ENCODE results near the gene NAPA. TPM values are rescaled to one million over a fixed set of nuclear protein-coding genes. Genes with fewer than 3 reads are reported as not detected.

Gene NAPA
- total and polyA plus RNA-seq, 2 of the 13 experiments (the other 11 are each of a cell fraction or from before 2014, with no cell fraction given), result 32.6 to 65.9 TPM

DNA sequence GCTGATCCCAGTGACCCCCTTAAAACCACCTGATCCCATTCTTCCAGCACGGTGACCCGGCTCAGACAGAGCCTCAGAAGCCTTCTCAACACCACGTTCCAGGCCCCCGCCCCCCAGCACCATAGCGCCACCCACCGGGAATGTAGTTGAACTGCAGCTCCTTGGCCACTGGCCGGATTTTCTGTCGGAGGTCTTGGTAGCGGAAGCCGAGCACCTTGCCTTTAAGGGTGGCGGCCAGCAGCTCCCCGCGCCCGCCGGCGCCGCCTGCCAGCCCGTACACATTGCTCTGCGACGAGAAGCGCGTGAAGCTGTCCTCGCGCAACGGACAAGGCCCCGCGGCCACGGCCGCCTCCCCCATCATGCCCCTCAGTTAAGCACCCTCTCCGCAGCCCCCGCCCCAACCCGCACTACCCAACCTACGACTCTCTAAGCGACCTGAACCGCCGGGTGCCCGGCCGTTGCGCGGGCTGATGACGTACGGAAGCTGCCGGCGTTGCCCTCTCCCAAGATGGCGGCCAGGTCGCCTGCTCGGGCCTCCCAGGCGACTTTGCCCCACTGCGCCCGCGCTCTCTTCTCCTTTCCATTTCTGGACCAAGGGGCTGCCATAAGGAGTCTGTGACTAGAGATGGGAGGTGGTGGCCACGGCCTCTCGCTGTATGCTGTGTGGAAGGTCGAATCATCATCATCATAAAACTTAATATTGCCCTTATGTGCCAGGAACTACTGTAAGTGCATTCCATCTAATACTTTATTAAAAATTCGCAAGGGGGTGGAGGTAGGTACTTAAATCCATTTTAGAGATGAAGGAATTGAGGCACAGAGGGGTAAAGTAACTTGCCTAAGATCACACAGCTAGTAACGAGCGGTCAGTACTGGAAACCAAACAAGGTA, 30.8 kb downstream of the NAPA start, which contains the start of gene KPTN (continued):
- no peak for TF ChIP-seq RORA (CRISPR knock-in tag; IDR thresholded peaks at IDR 0.05)
- TF ChIP-seq, protein P1, sequence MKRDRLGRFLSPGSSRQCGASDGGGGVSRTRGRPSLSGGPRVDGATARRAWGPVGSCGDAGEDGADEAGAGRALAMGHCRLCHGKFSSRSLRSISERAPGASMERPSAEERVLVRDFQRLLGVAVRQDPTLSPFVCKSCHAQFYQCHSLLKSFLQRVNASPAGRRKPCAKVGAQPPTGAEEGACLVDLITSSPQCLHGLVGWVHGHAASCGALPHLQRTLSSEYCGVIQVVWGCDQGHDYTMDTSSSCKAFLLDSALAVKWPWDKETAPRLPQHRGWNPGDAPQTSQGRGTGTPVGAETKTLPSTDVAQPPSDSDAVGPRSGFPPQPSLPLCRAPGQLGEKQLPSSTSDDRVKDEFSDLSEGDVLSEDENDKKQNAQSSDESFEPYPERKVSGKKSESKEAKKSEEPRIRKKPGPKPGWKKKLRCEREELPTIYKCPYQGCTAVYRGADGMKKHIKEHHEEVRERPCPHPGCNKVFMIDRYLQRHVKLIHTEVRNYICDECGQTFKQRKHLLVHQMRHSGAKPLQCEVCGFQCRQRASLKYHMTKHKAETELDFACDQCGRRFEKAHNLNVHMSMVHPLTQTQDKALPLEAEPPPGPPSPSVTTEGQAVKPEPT (CRISPR knock-in tag; IDR thresholded peaks at IDR 0.05; ENCODE audit: low read depth), result no peak
- peak; percentile 53; the same call in 1 of the 2 replicates for TF ChIP-seq ZNF232 (CRISPR knock-in tag; IDR thresholded peaks at IDR 0.05; ENCODE audit: borderline replicate concordance)
- no peak for TF ChIP-seq XBP1 (CRISPR knock-in tag; IDR thresholded peaks at IDR 0.05)
- TF ChIP-seq NONO (IDR thresholded peaks at IDR 0.05), result no peak
- TF ChIP-seq NONO (CRISPR knock-in tag; conservative IDR thresholded peaks at IDR 0.05), result peak; percentile 44; the same call in 1 of the 2 replicates
- TF ChIP-seq FOXM1 (CRISPR knock-in tag; IDR thresholded peaks at IDR 0.05), result no peak
- TF ChIP-seq ZMYM2 (CRISPR knock-in tag; IDR thresholded peaks at IDR 0.05), result peak; percentile 57; the same call in 1 of the 2 replicates
- TF ChIP-seq ZFP82 (CRISPR knock-in tag; IDR thresholded peaks at IDR 0.05; ENCODE audit: borderline replicate concordance), result peak; percentile 69; the same call in 1 of the 2 replicates
- TF ChIP-seq NR2F2 (IDR thresholded peaks at IDR 0.05; ENCODE audit: borderline replicate concordance, low read depth), result no peak
- TF ChIP-seq, protein P2, sequence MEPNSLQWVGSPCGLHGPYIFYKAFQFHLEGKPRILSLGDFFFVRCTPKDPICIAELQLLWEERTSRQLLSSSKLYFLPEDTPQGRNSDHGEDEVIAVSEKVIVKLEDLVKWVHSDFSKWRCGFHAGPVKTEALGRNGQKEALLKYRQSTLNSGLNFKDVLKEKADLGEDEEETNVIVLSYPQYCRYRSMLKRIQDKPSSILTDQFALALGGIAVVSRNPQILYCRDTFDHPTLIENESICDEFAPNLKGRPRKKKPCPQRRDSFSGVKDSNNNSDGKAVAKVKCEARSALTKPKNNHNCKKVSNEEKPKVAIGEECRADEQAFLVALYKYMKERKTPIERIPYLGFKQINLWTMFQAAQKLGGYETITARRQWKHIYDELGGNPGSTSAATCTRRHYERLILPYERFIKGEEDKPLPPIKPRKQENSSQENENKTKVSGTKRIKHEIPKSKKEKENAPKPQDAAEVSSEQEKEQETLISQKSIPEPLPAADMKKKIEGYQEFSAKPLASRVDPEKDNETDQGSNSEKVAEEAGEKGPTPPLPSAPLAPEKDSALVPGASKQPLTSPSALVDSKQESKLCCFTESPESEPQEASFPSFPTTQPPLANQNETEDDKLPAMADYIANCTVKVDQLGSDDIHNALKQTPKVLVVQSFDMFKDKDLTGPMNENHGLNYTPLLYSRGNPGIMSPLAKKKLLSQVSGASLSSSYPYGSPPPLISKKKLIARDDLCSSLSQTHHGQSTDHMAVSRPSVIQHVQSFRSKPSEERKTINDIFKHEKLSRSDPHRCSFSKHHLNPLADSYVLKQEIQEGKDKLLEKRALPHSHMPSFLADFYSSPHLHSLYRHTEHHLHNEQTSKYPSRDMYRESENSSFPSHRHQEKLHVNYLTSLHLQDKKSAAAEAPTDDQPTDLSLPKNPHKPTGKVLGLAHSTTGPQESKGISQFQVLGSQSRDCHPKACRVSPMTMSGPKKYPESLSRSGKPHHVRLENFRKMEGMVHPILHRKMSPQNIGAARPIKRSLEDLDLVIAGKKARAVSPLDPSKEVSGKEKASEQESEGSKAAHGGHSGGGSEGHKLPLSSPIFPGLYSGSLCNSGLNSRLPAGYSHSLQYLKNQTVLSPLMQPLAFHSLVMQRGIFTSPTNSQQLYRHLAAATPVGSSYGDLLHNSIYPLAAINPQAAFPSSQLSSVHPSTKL (CRISPR knock-in tag; IDR thresholded peaks at IDR 0.05), result no peak
- TF ChIP-seq, protein P3, sequence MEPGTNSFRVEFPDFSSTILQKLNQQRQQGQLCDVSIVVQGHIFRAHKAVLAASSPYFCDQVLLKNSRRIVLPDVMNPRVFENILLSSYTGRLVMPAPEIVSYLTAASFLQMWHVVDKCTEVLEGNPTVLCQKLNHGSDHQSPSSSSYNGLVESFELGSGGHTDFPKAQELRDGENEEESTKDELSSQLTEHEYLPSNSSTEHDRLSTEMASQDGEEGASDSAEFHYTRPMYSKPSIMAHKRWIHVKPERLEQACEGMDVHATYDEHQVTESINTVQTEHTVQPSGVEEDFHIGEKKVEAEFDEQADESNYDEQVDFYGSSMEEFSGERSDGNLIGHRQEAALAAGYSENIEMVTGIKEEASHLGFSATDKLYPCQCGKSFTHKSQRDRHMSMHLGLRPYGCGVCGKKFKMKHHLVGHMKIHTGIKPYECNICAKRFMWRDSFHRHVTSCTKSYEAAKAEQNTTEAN (CRISPR knock-in tag; conservative IDR thresholded peaks at IDR 0.05), result peak; percentile 73; the same call in 1 of the 2 replicates
- TF ChIP-seq ZNF562 (CRISPR knock-in tag; IDR thresholded peaks at IDR 0.05; ENCODE audit: borderline replicate concordance), result no peak
- no peak for TF ChIP-seq PCBP2 (optimal IDR thresholded peaks at IDR 0.05; ENCODE audit: low read depth, low read length, poor library complexity, severe bottlenecking)
- TF ChIP-seq ZNF264 (CRISPR knock-in tag; IDR thresholded peaks at IDR 0.05), result no peak
- no peak for TF ChIP-seq ZNF773 (CRISPR knock-in tag; IDR thresholded peaks at IDR 0.05; ENCODE audit: borderline replicate concordance)
- no peak for TF ChIP-seq ZMAT3 (CRISPR knock-in tag; conservative IDR thresholded peaks at IDR 0.05)
- TF ChIP-seq HIVEP1 (CRISPR knock-in tag; IDR thresholded peaks at IDR 0.05), result peak; percentile 87
- TF ChIP-seq U2AF2 (IDR thresholded peaks at IDR 0.05; ENCODE audit: low read depth, low read length), result 0 out of 2 replicates have a peak, but pooled peaks have one; percentile 36
- TF ChIP-seq ZC3H13 (CRISPR knock-in tag; IDR thresholded peaks at IDR 0.05), result 0 out of 2 replicates have a peak, but pooled peaks have one; percentile 34
- TF ChIP-seq ZBTB38 (CRISPR knock-in tag; IDR thresholded peaks at IDR 0.05), result peak; percentile 28
- peak; percentile 79 for TF ChIP-seq XRCC5 (optimal IDR thresholded peaks at IDR 0.05; ENCODE audit: low read length)
- 0 out of 2 replicates have a peak, but pooled peaks have one; percentile 58 for TF ChIP-seq ZNF205 (CRISPR knock-in tag; IDR thresholded peaks at IDR 0.05)
- TF ChIP-seq KDM3A (CRISPR knock-in tag; IDR thresholded peaks at IDR 0.05; ENCODE audit: low read depth), result peak; percentile 82; the same call in 1 of the 2 replicates
